Activated CD4-positive, alpha-beta memory T cell treated with anti-CD3 and anti-CD28 coated beads for 36 hours (primary cell): ENCODE results near the gene GAB2. TPM values are rescaled to one million over a fixed set of nuclear protein-coding genes. Genes with fewer than 3 reads are reported as not detected.
A peak's percentile ranks its signal among the peaks of the same experiment; 100 is the strongest.

ENCODE experiments used
- CTCF ChIA-PET: fragments of 350-600 bp; sonication (Branson Sonifier 250); formaldehyde crosslinking; loops from one replicate; lab custom pipeline; 2021; ENCODE audit warnings: antibody characterized with exemption, inconsistent platforms; lab: Charles Lee
- POLR2A ChIA-PET: fragments of 350-600 bp; sonication (Branson Sonifier 250); formaldehyde crosslinking; loops from one replicate; lab custom pipeline; 2021; ENCODE audit warnings: antibody characterized with exemption; lab: Charles Lee
- DNase-seq: peaks from one replicate; pipeline ENCODE4 v3.0.0-alpha.2; 2020
- H3K27ac Mint-ChIP-seq: one replicate; pipeline ENCODE4 v1.8.0; 2021; ENCODE audit warnings: mixed read lengths
- H3K27me3 Mint-ChIP-seq: one replicate; pipeline ENCODE4 v1.8.0; 2021; ENCODE audit warnings: mixed read lengths
- H3K36me3 Mint-ChIP-seq: one replicate; pipeline ENCODE4 v1.8.0; 2021; ENCODE audit warnings: mixed read lengths
- H3K4me1 Mint-ChIP-seq: one replicate; pipeline ENCODE4 v1.8.0; 2021; ENCODE audit warnings: low read depth, mixed read lengths
- H3K4me3 Mint-ChIP-seq: one replicate; pipeline ENCODE4 v1.8.0; 2021; ENCODE audit warnings: mild to moderate bottlenecking, mixed read lengths
- H3K9me3 Mint-ChIP-seq: one replicate; pipeline ENCODE4 v1.8.0; 2021; ENCODE audit warnings: mixed read lengths
- intact Hi-C: fragments of 100-400 bp; cut with micrococcal nuclease; formaldehyde crosslinking; loops from one replicate; pipeline ENCODE4 v1.15.1; 2023
- total RNA-seq, 2 experiments: library from RNA; stranded (reverse); gene quantifications; one replicate each; pipeline ENCODE4 v1.2.3, GENCODE V29; 2021

The GAB2 gene
- total RNA-seq, 2 experiments from 2014 or later: 8.9 to 11.1 TPM

DNA sequence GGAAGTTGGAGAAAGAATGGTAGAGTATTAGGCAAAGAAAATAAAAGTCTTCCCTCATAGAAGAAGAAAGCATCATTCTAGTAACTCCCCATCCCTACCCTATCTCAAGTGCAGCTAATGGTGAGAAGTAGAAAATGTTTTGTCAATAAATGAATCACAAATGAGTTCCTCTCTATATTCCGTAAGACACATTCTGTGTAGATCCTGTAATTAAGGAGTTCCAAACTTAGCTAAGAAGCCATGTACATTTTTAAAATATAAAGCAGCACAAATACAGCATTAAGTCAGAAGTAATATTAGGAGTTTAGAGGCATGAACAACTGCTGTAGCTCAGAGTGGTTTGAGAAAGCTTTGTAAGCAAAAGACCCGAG, 80.1 kb downstream of the GAB2 start:
- ChIA-PET POLR2A (no interaction called here), CTCF (no interaction called here)
- Mint-ChIP-seq H3K9me3 (peaks cover 5% of the 10 kb centered on the region), H3K4me1 (peaks cover 28% of the 10 kb centered on the region), H3K27ac (no peak overlapping the region), H3K36me3 (peaks cover 2% of the 10 kb centered on the region), H3K27me3 (no peaks in the 10 kb centered on the region), H3K4me3 (no peak overlapping the region)
- intact Hi-C loops: no loop called here
- DNase-seq: no peak

DNA sequence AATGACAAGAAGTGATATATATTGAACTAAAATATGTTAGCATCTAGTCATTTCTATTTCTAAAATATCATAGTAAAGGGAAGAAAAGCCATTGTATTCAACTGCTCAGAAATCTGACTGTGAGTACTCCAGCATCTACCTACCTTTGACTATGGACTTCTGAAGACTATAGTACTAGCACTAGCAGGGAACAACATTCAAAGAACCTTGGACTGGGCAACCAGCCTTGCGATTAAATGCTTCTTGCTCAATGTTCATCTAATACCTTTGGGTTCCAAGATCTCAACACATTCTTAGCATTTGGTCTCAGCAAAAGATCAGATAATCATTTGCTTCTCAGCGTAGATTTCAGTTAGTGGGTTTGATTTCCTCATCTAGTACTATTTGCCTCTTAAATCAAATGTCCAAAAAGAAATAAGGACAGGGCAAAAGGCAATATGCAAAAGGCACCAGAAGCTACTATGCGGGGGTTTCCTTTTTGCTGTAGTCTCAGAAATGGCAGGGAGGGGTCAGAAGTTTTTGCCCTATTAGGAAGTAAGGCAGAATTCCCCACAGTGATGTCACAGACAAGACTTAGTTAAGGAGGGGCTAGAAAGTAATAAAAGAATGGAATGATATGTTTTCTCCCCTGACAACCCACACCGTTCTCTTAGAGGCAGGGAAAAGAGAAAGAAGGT, 80.6 kb downstream of the GAB2 start:
- intact Hi-C loops: no loop called here
- Mint-ChIP-seq H3K4me3 (no peak overlapping the region), H3K9me3 (peaks cover 5% of the 10 kb centered on the region), H3K36me3 (peaks cover 2% of the 10 kb centered on the region), H3K27me3 (no peaks in the 10 kb centered on the region), H3K4me1 (peaks cover 33% of the 10 kb centered on the region), H3K27ac (no peak overlapping the region)
- no peak for DNase-seq
- CTCF ChIA-PET: no interaction called here
- POLR2A ChIA-PET: no interaction called here

DNA sequence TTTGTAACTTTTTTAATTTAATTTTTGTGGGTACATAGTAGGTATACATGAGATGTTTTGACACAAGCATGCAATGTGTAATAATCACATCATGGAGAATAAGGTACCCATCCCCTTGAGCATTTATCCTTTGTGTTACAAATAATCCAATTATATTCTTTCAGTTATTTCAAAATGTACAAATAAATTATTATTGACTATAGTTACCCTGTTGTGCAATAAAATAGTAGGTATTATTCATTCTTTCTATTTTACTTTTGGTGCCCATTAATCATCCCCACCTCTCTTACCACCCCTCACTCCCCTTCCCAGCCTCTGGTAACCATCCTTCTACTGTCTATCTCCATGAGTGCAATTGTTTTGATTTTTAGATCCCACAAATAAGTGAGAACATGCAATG, 83.5 kb downstream of the GAB2 start:
- H3K4me3 Mint-ChIP-seq: no peak overlapping the region
- intact Hi-C loops: no loop called here

DNA sequence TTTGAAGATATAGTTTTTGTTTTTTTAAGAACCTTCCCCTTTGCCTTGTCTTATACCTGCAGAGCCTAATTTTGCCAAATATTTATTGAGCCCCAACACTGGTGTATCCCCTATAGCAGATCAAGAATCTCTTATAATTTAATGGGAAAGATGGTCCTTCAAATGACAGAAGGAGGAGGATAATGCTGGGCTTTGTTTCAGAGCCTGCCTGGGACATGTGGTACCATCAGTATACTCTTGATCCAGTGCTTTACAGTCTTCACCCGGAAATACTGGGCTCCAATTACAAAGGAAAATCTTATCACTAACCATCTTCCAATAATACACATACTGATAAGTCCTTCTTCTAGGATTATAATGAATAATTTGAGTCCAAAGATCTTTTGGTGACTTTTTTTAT, 84.7 kb downstream of the GAB2 start:
- no peaks in the 10 kb centered on the region for H3K27me3 Mint-ChIP-seq
- ChIA-PET CTCF (no interaction called here), POLR2A (no interaction called here)
- intact Hi-C loops: no loop called here
- H3K9me3 Mint-ChIP-seq: peaks cover 5% of the 10 kb centered on the region
- H3K4me3 Mint-ChIP-seq: no peak overlapping the region
- peaks cover 2% of the 10 kb centered on the region for H3K36me3 Mint-ChIP-seq
- H3K27ac Mint-ChIP-seq: peak overlapping the region; percentile 46
- no peak for DNase-seq
- peaks cover 23% of the 10 kb centered on the region for H3K4me1 Mint-ChIP-seq

More for the DNA sequence above, 83.5 kb downstream of the GAB2 start:
- POLR2A ChIA-PET: no interaction called here
- Mint-ChIP-seq H3K4me1 (peaks cover 26% of the 10 kb centered on the region), H3K27ac (no peak overlapping the region), H3K9me3 (peaks cover 5% of the 10 kb centered on the region), H3K27me3 (no peaks in the 10 kb centered on the region), H3K36me3 (peaks cover 2% of the 10 kb centered on the region)
- CTCF ChIA-PET: no interaction called here
- no peak for DNase-seq

DNA sequence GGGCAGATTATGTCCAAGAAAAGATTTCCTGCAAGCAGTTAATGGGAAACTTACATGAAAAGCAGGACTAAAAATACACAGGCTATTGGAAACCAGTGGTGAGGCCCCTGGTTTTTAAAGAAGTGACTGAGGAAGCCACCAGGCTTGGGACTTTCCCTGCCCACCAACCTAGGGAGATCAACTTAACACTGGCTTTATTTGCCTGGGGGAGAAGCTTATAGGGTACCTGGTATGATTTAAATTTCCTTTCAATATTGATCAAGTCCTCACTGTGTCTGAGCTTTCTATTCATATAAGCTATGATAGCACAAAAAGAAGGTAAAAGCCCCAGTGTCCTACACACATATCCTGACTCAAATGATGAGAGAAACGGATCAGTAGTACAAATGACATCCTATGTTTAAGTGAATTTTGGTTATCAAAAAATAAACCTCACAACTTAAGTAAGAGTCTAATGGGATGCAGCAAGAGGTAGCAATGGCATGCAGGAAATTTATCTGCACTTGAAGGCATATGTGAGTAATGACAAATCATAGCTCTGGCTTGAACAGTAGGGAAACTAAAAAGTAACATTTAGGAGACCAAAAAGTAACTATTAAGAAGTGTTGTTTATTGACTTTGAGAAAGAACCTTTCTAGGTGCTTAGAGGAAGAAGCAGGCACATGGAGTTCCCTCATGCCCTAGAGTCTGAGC, 85.3 kb downstream of the GAB2 start:
- POLR2A ChIA-PET: no interaction called here
- peak; percentile 45 for DNase-seq
- no peaks in the 10 kb centered on the region for H3K27me3 Mint-ChIP-seq
- H3K9me3 Mint-ChIP-seq: peaks cover 5% of the 10 kb centered on the region
- CTCF ChIA-PET: interaction anchor here (0.6 kb wide), 1 partner anchor 83 kb away, joined by 3 read pairs; no protein-coding TSS in a partner anchor
- peaks cover 2% of the 10 kb centered on the region for H3K36me3 Mint-ChIP-seq
- no peak overlapping the region for H3K4me3 Mint-ChIP-seq
- intact Hi-C loops: no loop called here
- peaks cover 23% of the 10 kb centered on the region for H3K4me1 Mint-ChIP-seq
- H3K27ac Mint-ChIP-seq: peak overlapping the region; percentile 46

DNA sequence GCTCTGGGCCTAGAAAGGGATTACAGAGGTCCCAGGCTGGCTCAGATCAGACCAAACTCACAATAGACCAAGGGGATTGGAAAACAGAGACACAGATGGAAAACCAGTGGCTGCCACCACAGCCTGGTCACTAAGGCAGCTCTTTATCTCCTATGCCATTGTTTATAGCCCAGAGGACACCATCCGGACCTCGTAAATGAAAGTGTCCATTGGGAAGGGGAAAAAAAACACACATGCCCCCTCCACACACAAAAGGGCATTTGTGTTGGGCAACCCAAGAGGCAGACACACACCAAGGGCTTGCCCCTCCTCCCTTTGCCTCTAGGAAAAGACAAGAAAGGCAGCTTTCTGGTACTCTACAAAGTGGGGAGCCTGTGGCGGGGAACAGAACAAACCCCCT, 85.9 kb downstream of the GAB2 start:
- H3K9me3 Mint-ChIP-seq: peaks cover 5% of the 10 kb centered on the region
- H3K36me3 Mint-ChIP-seq: peaks cover 2% of the 10 kb centered on the region
- no peak overlapping the region for H3K4me3 Mint-ChIP-seq
- CTCF ChIA-PET: interaction anchor here (0.6 kb wide), 1 partner anchor 83 kb away, joined by 3 read pairs; no protein-coding TSS in a partner anchor
- H3K27me3 Mint-ChIP-seq: no peaks in the 10 kb centered on the region
- peaks cover 29% of the 10 kb centered on the region for H3K4me1 Mint-ChIP-seq
- intact Hi-C loops: no loop called here
- POLR2A ChIA-PET: no interaction called here
- H3K27ac Mint-ChIP-seq: peak overlapping the region; percentile 46
- no peak for DNase-seq

DNA sequence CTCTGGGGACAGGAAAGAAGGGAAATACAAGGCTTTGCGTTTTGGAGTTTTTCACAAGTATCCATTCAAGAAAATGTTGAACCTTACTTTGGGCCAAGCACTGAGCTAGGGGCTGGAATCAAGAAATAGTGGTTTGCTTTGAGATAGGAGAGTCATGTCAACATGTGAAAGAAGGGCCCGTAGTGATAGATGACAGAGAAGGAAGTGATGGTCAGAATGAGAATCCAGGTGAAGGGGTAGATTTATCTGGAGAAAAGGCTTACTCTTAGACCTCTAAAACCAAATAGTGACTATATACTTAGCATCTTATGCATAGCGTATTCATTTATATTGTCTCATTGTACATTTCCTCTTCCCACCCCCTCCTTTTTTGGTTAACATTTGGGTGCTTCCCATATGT, 87.3 kb downstream of the GAB2 start:
- CTCF ChIA-PET: no interaction called here
- H3K36me3 Mint-ChIP-seq: no peaks in the 10 kb centered on the region

DNA sequence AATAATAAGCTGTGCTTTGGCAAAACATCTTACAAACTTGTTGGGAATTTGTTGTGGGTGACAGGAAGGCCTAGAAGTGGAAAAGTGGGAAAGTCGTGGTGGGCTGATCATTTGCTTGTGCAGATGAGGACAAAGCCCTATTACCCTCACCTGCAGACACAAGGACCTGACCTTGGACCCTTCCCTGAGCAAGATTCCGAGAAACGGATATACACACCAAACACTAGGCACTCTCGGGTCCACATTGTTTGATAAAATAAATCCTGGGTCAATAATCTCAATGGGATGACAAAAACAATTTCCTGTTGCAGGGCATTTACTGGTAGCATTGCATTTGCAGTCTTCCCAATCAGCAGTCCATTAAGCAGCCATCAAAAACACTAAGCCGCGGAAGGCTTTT, 89.7 kb downstream of the GAB2 start:
- ChIA-PET POLR2A (no interaction called here), CTCF (interaction anchor here (1.5 kb wide), 1 partner anchor 36 kb away, joined by 4 read pairs; no protein-coding TSS in a partner anchor)
- Mint-ChIP-seq H3K27ac (no peak overlapping the region), H3K27me3 (no peaks in the 10 kb centered on the region), H3K36me3 (no peaks in the 10 kb centered on the region), H3K4me1 (peaks cover 53% of the 10 kb centered on the region), H3K4me3 (no peak overlapping the region), H3K9me3 (no peaks in the 10 kb centered on the region)
- DNase-seq: no peak
- intact Hi-C loops: loop anchor here (5.0 to 10.0 kb wide), 3 partner anchors 89 to 237 kb away; partner anchors contain the start of genes GAB2, KCTD21 and USP35

More for the DNA sequence above, 87.3 kb downstream of the GAB2 start:
- Mint-ChIP-seq H3K9me3 (peaks cover under 1% of the 10 kb centered on the region), H3K4me1 (peaks cover 43% of the 10 kb centered on the region), H3K27ac (no peak overlapping the region), H3K4me3 (no peak overlapping the region), H3K27me3 (no peaks in the 10 kb centered on the region)
- POLR2A ChIA-PET: no interaction called here
- intact Hi-C loops: no loop called here
- no peak for DNase-seq

DNA sequence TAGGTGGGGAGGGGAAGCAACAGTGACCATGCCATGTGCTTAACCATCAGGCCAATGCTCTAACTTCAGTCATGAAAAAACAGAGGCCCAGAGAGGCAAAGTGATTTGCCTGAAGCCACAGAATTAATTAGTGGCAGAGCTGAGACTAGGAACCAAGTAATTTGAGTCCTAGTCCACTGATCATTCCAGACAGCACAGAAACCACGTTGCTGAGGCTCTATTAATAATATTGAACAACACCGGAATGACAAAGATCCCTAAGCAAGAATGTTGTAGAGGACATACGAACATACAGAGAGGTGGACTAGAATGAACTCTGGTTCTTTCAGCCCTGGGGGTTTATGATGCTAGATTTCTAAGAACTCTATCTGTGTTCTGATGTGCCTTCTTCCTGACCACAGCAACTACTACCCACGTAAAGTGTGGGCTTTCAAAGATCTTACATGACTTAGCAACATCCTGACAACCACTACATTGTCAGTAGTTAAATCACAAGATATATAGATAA, 92.3 kb downstream of the GAB2 start:
- ChIA-PET CTCF (interaction anchor here (0.6 kb wide), 1 partner anchor 76 kb away, joined by 3 read pairs; no protein-coding TSS in a partner anchor), POLR2A (interaction anchor here (1.5 kb wide), 1 partner anchor 33 kb away, joined by 7 read pairs; no protein-coding TSS in a partner anchor)
- Mint-ChIP-seq H3K4me1 (peaks cover 40% of the 10 kb centered on the region), H3K36me3 (no peaks in the 10 kb centered on the region), H3K27ac (peak overlapping the region; percentile 77), H3K27me3 (no peaks in the 10 kb centered on the region), H3K4me3 (no peak overlapping the region), H3K9me3 (no peaks in the 10 kb centered on the region)
- intact Hi-C loops: loop anchor here (1.0 to 10.0 kb wide), 7 partner anchors 10 to 239 kb away; partner anchors contain the start of genes GAB2, KCTD21 and USP35
- DNase-seq: peak; percentile 16

DNA sequence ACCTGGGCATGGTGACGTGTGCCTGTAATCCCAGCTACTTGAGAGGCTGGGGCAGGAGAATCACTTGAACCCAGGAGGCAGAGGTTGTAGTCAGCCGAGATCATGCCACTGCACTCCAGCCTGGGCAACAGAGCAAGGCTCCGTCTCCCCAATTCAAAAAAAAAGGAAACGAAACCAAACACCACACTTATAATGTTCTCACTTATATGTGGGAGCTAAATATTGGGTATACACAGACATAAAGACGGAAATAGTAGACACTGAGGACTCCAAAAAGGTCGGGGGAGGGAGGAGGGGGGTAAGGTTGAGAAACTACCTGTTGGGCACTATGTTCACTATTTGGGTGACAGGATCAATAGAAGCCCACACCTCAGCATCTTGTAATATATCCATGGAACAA, 94.3 kb downstream of the GAB2 start:
- no peak overlapping the region for H3K4me3 Mint-ChIP-seq
- H3K9me3 Mint-ChIP-seq: no peaks in the 10 kb centered on the region
- CTCF ChIA-PET: no interaction called here
- POLR2A ChIA-PET: no interaction called here
- DNase-seq: no peak
- H3K27ac Mint-ChIP-seq: no peak overlapping the region
- no peaks in the 10 kb centered on the region for H3K27me3 Mint-ChIP-seq
- H3K4me1 Mint-ChIP-seq: peaks cover 38% of the 10 kb centered on the region
- no peaks in the 10 kb centered on the region for H3K36me3 Mint-ChIP-seq
- intact Hi-C loops: loop anchor here (10.0 kb wide), 1 partner anchor 241 kb away; no protein-coding TSS in a partner anchor

DNA sequence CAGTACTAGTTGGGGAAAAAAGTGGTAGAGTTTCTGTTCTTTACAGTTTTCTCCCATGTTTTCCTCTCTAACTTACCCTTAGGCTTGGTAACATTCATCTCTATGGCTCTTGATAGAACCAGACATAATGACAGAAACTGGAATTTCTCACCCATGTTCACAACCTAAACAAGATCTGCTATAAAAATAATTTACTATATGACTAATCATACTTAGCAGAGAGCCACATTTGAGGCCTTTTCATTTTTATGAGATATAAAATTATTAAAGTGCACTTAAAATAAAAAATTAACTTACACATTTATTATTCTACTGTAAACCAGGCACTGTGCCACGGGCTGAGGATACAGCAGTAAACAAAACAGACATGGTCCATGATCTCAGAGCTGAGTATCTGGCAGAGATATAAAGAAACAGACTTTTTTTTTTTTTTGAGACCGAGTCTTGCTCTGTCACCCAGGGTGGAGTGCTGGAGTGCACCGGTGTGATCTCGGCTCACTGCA, 98.1 kb downstream of the GAB2 start:
- peaks cover 10% of the 10 kb centered on the region for H3K4me1 Mint-ChIP-seq
- POLR2A ChIA-PET: no interaction called here
- H3K9me3 Mint-ChIP-seq: no peaks in the 10 kb centered on the region
- CTCF ChIA-PET: no interaction called here
- no peak overlapping the region for H3K4me3 Mint-ChIP-seq
- no peak for DNase-seq
- H3K27me3 Mint-ChIP-seq: no peaks in the 10 kb centered on the region
- H3K27ac Mint-ChIP-seq: no peak overlapping the region
- H3K36me3 Mint-ChIP-seq: no peaks in the 10 kb centered on the region
- intact Hi-C loops: no loop called here
